K562 (cell line): ENCODE measurements around the gene FKRP. TPM values are rescaled to one million over a fixed set of nuclear protein-coding genes. Genes with fewer than 3 reads are reported as not detected.

Source experiments
- FOS ChIP-seq: IDR thresholded peaks from 3 replicates; pipeline ENCODE4 v1.6.1; 2011; ENCODE audit not compliant: insufficient read length; ENCODE audit errors: extremely low read depth
- FOSL1 ChIP-seq: fragments of 200-800 bp; sonication (Bioruptor generic); conservative IDR thresholded peaks from 2 replicates; pipeline ENCODE4 v1.6.1; 2016; ENCODE audit warnings: missing genetic modification characterization, missing compliant biosample characterization
- GABPB1 ChIP-seq: sonication (generic); formaldehyde crosslinking; IDR thresholded peaks from 2 replicates; pipeline ENCODE4 v1.8.0; 2022; ENCODE audit warnings: mild to moderate bottlenecking, missing genetic modification reagents
- HES1 ChIP-seq: fragments of 450-650 bp; IDR thresholded peaks from 2 replicates; pipeline ENCODE4 v1.6.1; 2016; ENCODE audit warnings: low read depth, mild to moderate bottlenecking, moderate library complexity
- HNRNPH1 ChIP-seq: fragments of 200-400 bp; formaldehyde crosslinking; optimal IDR thresholded peaks from 2 replicates; pipeline ENCODE3; 2017; ENCODE audit warnings: low read depth, mild to moderate bottlenecking, low read length, moderate library complexity
- JUN ChIP-seq, 2 experiments: sonication (generic) in 1 of 2; formaldehyde crosslinking in 1 of 2; IDR thresholded peaks; 2 replicates each; pipeline versions ENCODE4 v1.6.1 to v1.8.0; 2012 to 2022; ENCODE audit warnings: borderline replicate concordance in 2 of 2, mild to moderate bottlenecking in 2 of 2, improper control_type of control experiment in 1 of 2, low read depth in 1 of 2, low read length in 1 of 2, missing genetic modification reagents in 1 of 2
- JUNB ChIP-seq: fragments of 450-650 bp; formaldehyde crosslinking; conservative IDR thresholded peaks from 2 replicates; pipeline ENCODE4 v1.4.0; 2020; ENCODE audit warnings: mild to moderate bottlenecking
- MAFK ChIP-seq: IDR thresholded peaks from 2 replicates; pipeline ENCODE4 v1.6.1; 2011; ENCODE audit warnings: low read length, improper control_type of control experiment
- NUFIP1 ChIP-seq: fragments of 450-650 bp; IDR thresholded peaks from 2 replicates; pipeline ENCODE4 v1.6.1; 2018; ENCODE audit not compliant: partially characterized antibody
- PHB ChIP-seq: fragments of 250-450 bp; sonication (Bioruptor Pico); IDR thresholded peaks from 2 replicates; pipeline ENCODE4 v1.5.0; 2021
- RUNX1 ChIP-seq: sonication (generic); IDR thresholded peaks from 2 replicates; pipeline ENCODE4 v1.6.1; 2016; ENCODE audit warnings: antibody characterized with exemption, low read depth
- SMAD4 ChIP-seq: fragments of 250-450 bp; sonication (Bioruptor Pico); conservative IDR thresholded peaks from 2 replicates; pipeline ENCODE4 v1.8.0; 2021; ENCODE audit warnings: inconsistent platforms, mild to moderate bottlenecking, moderate library complexity
- TCFL5 ChIP-seq: fragments of 250-450 bp; sonication (Bioruptor Pico); conservative IDR thresholded peaks from 2 replicates; pipeline ENCODE4 v1.6.1; 2021; ENCODE audit warnings: mild to moderate bottlenecking, moderate library complexity, matching md5 sums
- U2AF2 ChIP-seq: fragments of 200-400 bp; formaldehyde crosslinking; optimal IDR thresholded peaks from 2 replicates; pipeline ENCODE3; 2017; ENCODE audit warnings: low read depth, mild to moderate bottlenecking, low read length
- ZBTB7A ChIP-seq: IDR thresholded peaks from 2 replicates; pipeline ENCODE4 v1.6.1; 2011; ENCODE audit warnings: low read depth, mild to moderate bottlenecking, low read length, moderate library complexity, borderline replicate concordance; ENCODE audit not compliant: control insufficient read depth
- ZNF24 ChIP-seq: fragments of 450-650 bp; IDR thresholded peaks from 2 replicates; pipeline ENCODE4 v1.6.1; 2016
- ZNF280A ChIP-seq: fragments of 450-650 bp; IDR thresholded peaks from 2 replicates; pipeline ENCODE4 v1.6.1; 2018; ENCODE audit warnings: mild to moderate bottlenecking, low read depth; ENCODE audit not compliant: partially characterized antibody
- ZNF280B ChIP-seq: fragments of 250-450 bp; sonication (Bioruptor Pico); IDR thresholded peaks from 2 replicates; pipeline ENCODE4 v1.5.1; 2021; ENCODE audit warnings: mild to moderate bottlenecking
- ZNF384 ChIP-seq: IDR thresholded peaks from 2 replicates; pipeline ENCODE4 v1.6.1; 2012; ENCODE audit warnings: low read depth, low read length, improper control_type of control experiment
- ZNF436 ChIP-seq: fragments of 250-450, 450-650 bp; sonication (Bioruptor Pico); formaldehyde crosslinking; IDR thresholded peaks from 2 replicates; pipeline ENCODE4 v1.7.0; 2020; ENCODE audit warnings: mild to moderate bottlenecking
- ZNF592 ChIP-seq: fragments of 450-650 bp; IDR thresholded peaks from 2 replicates; pipeline ENCODE4 v1.6.1; 2017; ENCODE audit warnings: antibody characterized with exemption, mild to moderate bottlenecking
- polyA plus RNA-seq, 8 experiments: library from polyadenylated mRNA; depleted of rRNA in 4 of 8; stranded (reverse) in 5 of 8; unstranded in 3 of 8; fragments of >200 nt; fragmentation: Nextera tagmentation in 2 of 8; fragmentation: Illumina TruSeq in 1 of 8; extraction: Ambion mirVana in 2 of 8; extraction: Trizol in 1 of 8; gene quantifications; 2 replicates each; pipeline versions ENCODE4 v1.2.1 to v1.2.3, GENCODE V29; 2011 to 2014; ENCODE audit warnings: inconsistent platforms in 1 of 8, missing spikeins in 1 of 8
- total RNA-seq, 7 experiments: library from RNA; depleted of rRNA in 6 of 7; stranded (reverse); fragments of >200 nt in 6 of 7; fragmentation: Illumina TruSeq in 2 of 7; extraction: Trizol in 2 of 7; gene quantifications; 2 replicates each; pipeline versions ENCODE4 v1.2.1 to v1.2.3, GENCODE V29; 2011 to 2021; ENCODE audit warnings: low replicate concordance in 1 of 7

The FKRP gene
- total and polyA plus RNA-seq, 9 of the 15 experiments (the other 6 are each of a cell fraction or from before 2014, with no cell fraction given), result 0.68 to 16.1 (median 6.5) TPM

GRCh38 chr19:46746281-46747057 lies 612 bp downstream of the FKRP start, which contains the start of gene STRN4 (continued):
- 0 out of 2 replicates have a peak, but pooled peaks have one; percentile 3 for TF ChIP-seq ZNF592
- TF ChIP-seq ZNF24, result no peak
- no peak for TF ChIP-seq ZBTB7A
- TF ChIP-seq JUNB (CRISPR knock-in tag), result no peak
- TF ChIP-seq TCFL5 (CRISPR knock-in tag), result no peak
- TF ChIP-seq GABPB1, result no peak
- TF ChIP-seq ZNF436 (CRISPR knock-in tag), result no peak
- TF ChIP-seq PHB (CRISPR knock-in tag), result no peak
- no peak for TF ChIP-seq MAFK
- TF ChIP-seq FOSL1, result 0 out of 2 replicates have a peak, but pooled peaks have one; percentile 7
- no peak for TF ChIP-seq JUN (IDR thresholded peaks at IDR 0.05; ENCODE audit: borderline replicate concordance, low read depth, low read length)
- TF ChIP-seq JUN (CRISPR knock-in tag; IDR thresholded peaks at IDR 0.05; ENCODE audit: borderline replicate concordance), result no peak
- TF ChIP-seq ZNF280A, result no peak
- no peak for TF ChIP-seq NUFIP1
- no peak for TF ChIP-seq HES1
- no peak for TF ChIP-seq HNRNPH1
- no peak for TF ChIP-seq FOS
- no peak for TF ChIP-seq ZNF384
- TF ChIP-seq U2AF2, result no peak
- TF ChIP-seq ZNF280B (CRISPR knock-in tag), result no peak
- TF ChIP-seq RUNX1, result no peak
- no peak; the same call in 1 of the 2 replicates for TF ChIP-seq SMAD4
